Neural cell (in vitro differentiated cells): ENCODE results near the gene OTULIN.

Experiments used
- MXI1 ChIP-seq: fragments of 450-650 bp; conservative IDR thresholded peaks from 2 replicates; pipeline ENCODE4 v1.6.1; 2014; ENCODE audit warnings: antibody characterized with exemption, mild to moderate bottlenecking; ENCODE audit not compliant: poor library complexity, severe bottlenecking
- POLR2AphosphoS5 ChIP-seq: IDR thresholded peaks from 2 replicates; pipeline ENCODE4 v1.6.1; 2012
- RAD21 ChIP-seq: fragments of 450-650 bp; conservative IDR thresholded peaks from 2 replicates; pipeline ENCODE4 v1.6.1; 2014; ENCODE audit warnings: antibody characterized with exemption, mild to moderate bottlenecking, moderate library complexity
- SMC3 ChIP-seq: fragments of 450-650 bp; conservative IDR thresholded peaks from 2 replicates; pipeline ENCODE4 v1.6.1; 2014; ENCODE audit warnings: antibody characterized with exemption, mild to moderate bottlenecking, moderate library complexity; ENCODE audit not compliant: poor library complexity
- TF ChIP-seq, protein P1 (sequence below): fragments of 450-650 bp; IDR thresholded peaks from 2 replicates; pipeline ENCODE4 v1.5.1; 2014; ENCODE audit warnings: antibody characterized with exemption, mild to moderate bottlenecking, moderate library complexity; ENCODE audit not compliant: poor library complexity, severe bottlenecking

DNA sequence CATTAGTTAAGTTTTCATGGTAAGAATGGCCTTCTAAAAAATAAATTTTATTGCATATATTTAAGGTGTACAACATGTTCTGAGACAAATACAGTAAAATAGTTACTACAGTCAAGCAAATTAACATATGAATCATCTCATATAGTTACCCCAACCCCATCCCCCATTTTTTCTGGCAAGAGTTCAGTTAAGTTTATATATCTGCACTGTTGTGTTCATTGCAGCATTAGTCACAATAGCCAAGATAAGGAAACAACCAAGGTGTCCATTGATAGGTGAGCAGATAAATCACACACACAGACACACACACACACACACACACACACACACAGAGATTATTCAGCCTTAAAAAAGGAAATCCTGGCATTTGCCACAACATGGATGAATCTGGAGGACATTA lies 37.2 kb upstream of the OTULIN start:
- TF ChIP-seq, protein P1, sequence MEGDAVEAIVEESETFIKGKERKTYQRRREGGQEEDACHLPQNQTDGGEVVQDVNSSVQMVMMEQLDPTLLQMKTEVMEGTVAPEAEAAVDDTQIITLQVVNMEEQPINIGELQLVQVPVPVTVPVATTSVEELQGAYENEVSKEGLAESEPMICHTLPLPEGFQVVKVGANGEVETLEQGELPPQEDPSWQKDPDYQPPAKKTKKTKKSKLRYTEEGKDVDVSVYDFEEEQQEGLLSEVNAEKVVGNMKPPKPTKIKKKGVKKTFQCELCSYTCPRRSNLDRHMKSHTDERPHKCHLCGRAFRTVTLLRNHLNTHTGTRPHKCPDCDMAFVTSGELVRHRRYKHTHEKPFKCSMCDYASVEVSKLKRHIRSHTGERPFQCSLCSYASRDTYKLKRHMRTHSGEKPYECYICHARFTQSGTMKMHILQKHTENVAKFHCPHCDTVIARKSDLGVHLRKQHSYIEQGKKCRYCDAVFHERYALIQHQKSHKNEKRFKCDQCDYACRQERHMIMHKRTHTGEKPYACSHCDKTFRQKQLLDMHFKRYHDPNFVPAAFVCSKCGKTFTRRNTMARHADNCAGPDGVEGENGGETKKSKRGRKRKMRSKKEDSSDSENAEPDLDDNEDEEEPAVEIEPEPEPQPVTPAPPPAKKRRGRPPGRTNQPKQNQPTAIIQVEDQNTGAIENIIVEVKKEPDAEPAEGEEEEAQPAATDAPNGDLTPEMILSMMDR = no peak
- TF ChIP-seq MXI1 = no peak
- no peak for TF ChIP-seq SMC3
- TF ChIP-seq RAD21 = no peak
- no peak for TF ChIP-seq POLR2AphosphoS5
